ENCODE data around the gene STARD7.
"Not testable (repeated sequence)": the region's sequence is repeated elsewhere in the genome, so short reads cannot be mapped to it uniquely, and the experiment has no call there.

Gene STARD7

GRCh38 chr2:96163768-96164429 lies 44.7 kb downstream of the STARD7 start:
- DNase-seq (ENCODE audit: low read depth) = no peak

- no peak for DNase-seq (ENCODE audit: low read depth)
These were observed 45.2 kb downstream of the STARD7 start for GRCh38 chr2:96163415-96163767.

GRCh38 chr2:96161898-96162297 lies 46.7 kb downstream of the STARD7 start:
- DNase-seq (ENCODE audit: low read depth) = no peak

GRCh38 chr2:96160366-96160765 lies 48.3 kb downstream of the STARD7 start:
- not testable (repeated sequence) for DNase-seq (ENCODE audit: low read depth)

- DNase-seq (ENCODE audit: low read depth) = no peak
These were observed 49.4 kb downstream of the STARD7 start for GRCh38 chr2:96159084-96159830.

GRCh38 chr2:96158554-96158940 lies 50.1 kb downstream of the STARD7 start:
- no peak for DNase-seq (ENCODE audit: low read depth)

- DNase-seq (ENCODE audit: low read depth) = no peak
These were observed 50.7 kb downstream of the STARD7 start for GRCh38 chr2:96157649-96158553.

- DNase-seq (ENCODE audit: low read depth) = no peak
These were observed 51.5 kb downstream of the STARD7 start for GRCh38 chr2:96156926-96157648.

GRCh38 chr2:96156011-96156820 lies 52.4 kb downstream of the STARD7 start:
- DNase-seq (ENCODE audit: low read depth) = no peak

GRCh38 chr2:96154506-96155380 lies 53.9 kb downstream of the STARD7 start:
- DNase-seq (ENCODE audit: low read depth) = no peak

- no peak for DNase-seq (ENCODE audit: low read depth)
These were observed 54.6 kb downstream of the STARD7 start for GRCh38 chr2:96153991-96154431.

- no peak for DNase-seq (ENCODE audit: low read depth)
These were observed 55.3 kb downstream of the STARD7 start for GRCh38 chr2:96153291-96153713.

GRCh38 chr2:96152304-96153161 lies 56.1 kb downstream of the STARD7 start:
- no peak for DNase-seq (ENCODE audit: low read depth)

GRCh38 chr2:96151595-96152303 lies 56.9 kb downstream of the STARD7 start:
- no peak for DNase-seq (ENCODE audit: low read depth)

- no peak for DNase-seq (ENCODE audit: low read depth)
These were observed 57.6 kb downstream of the STARD7 start for GRCh38 chr2:96150791-96151594.

- DNase-seq (ENCODE audit: low read depth) = no peak
These were observed 58.5 kb downstream of the STARD7 start for GRCh38 chr2:96150007-96150640.
